ENCODE results near the gene PABPC1L.

- no peak for TF ChIP-seq CTCF (IDR thresholded peaks at IDR 0.05; ENCODE audit: low read depth, low read length, poor library complexity, severe bottlenecking)
- TF ChIP-seq EZH2phosphoT487 (IDR thresholded peaks at IDR 0.05; ENCODE audit: borderline replicate concordance, low read length) = no peak
Measured at GRCh38 chr20:44950368-44950767, 40.5 kb downstream of the PABPC1L start.

Measured in DOHH2 (cell line).